Endodermal cell (in vitro differentiated cells): Measurements from ENCODE around the gene PLEKHG4B. TPM values are rescaled to one million over a fixed set of nuclear protein-coding genes. Genes with fewer than 3 reads are reported as not detected.

ENCODE experiments used
- DNase-seq: peaks from one replicate; pipeline ENCODE4 v3.0.0-alpha.2; 2017
- H3K27ac ChIP-seq: 2 replicates; pipeline ENCODE4 v1.5.1; 2013; ENCODE audit warnings: mild to moderate bottlenecking, low read depth, low read length, moderate library complexity
- H3K27me3 ChIP-seq: 2 replicates; pipeline ENCODE4 v1.6.1; 2013; ENCODE audit warnings: mild to moderate bottlenecking, low read length, moderate library complexity; ENCODE audit not compliant: insufficient read depth, control insufficient read depth, poor library complexity, severe bottlenecking
- H3K36me3 ChIP-seq: 2 replicates; pipeline ENCODE4 v1.7.0; 2013; ENCODE audit warnings: mild to moderate bottlenecking, low read length, moderate library complexity; ENCODE audit not compliant: control insufficient read depth, insufficient read depth
- H3K4me1 ChIP-seq: one replicate; pipeline ENCODE4 v1.7.0; 2013; ENCODE audit warnings: low read length; ENCODE audit not compliant: control insufficient read depth, insufficient read depth
- H3K4me3 ChIP-seq: 2 replicates; pipeline ENCODE4 v1.5.1; 2013; ENCODE audit warnings: mild to moderate bottlenecking, low read length, moderate library complexity
- H3K9ac ChIP-seq: 2 replicates; pipeline ENCODE4 v1.6.1; 2013; ENCODE audit warnings: mild to moderate bottlenecking, low read length, moderate library complexity; ENCODE audit not compliant: poor library complexity, severe bottlenecking; ENCODE audit errors: extremely low read depth
- H3K9me3 ChIP-seq: 2 replicates; pipeline ENCODE4 v1.6.1; 2013; ENCODE audit warnings: mild to moderate bottlenecking, low read length, moderate library complexity; ENCODE audit not compliant: control insufficient read depth
- H3K27ac Mint-ChIP-seq: 2 replicates; pipeline ENCODE4 v1.8.0; 2020; ENCODE audit warnings: mixed read lengths
- H3K27me3 Mint-ChIP-seq: 2 replicates; pipeline ENCODE4 v1.8.0; 2021; ENCODE audit warnings: mild to moderate bottlenecking, mixed read lengths; ENCODE audit not compliant: insufficient read depth
- H3K36me3 Mint-ChIP-seq: 2 replicates; pipeline ENCODE4 v1.8.0; 2020; ENCODE audit warnings: low read depth, mixed read lengths
- H3K4me1 Mint-ChIP-seq: 2 replicates; pipeline ENCODE4 v1.8.0; 2020; ENCODE audit warnings: mixed read lengths
- H3K4me3 Mint-ChIP-seq: 2 replicates; pipeline ENCODE4 v1.8.0; 2020; ENCODE audit warnings: mild to moderate bottlenecking, moderate library complexity, mixed read lengths
- H3K9me3 Mint-ChIP-seq: 2 replicates; pipeline ENCODE4 v1.8.0; 2020; ENCODE audit warnings: mild to moderate bottlenecking, mixed read lengths
- WGBS, 2 experiments: methylation state at CpG; one replicate each; pipeline versions ENCODE4 v1.1.5 to v1.1.7; 2013; ENCODE audit warnings: missing lambda C conversion rate in 2 of 2, mixed read lengths in 1 of 2; ENCODE audit not compliant: insufficient coverage in 1 of 2, insufficient read length in 1 of 2; 5-methylcytosine and 5-hydroxymethylcytosine counted together
- total RNA-seq, 2 donors: library from RNA; stranded (reverse); fragmentation: NEBNext Ultra II Directional in 1 of 2; extraction: Animal tissue kit (Norgen Biotek cat#: 25700) in 1 of 2; gene quantifications; 2 replicates in 1 of 2; 3 replicates in 1 of 2; pipeline ENCODE4 v1.2.1, GENCODE V29; 2021
- TF ChIP-seq, protein P1 (sequence below): fragments of 200-600 bp; sonication (generic); conservative IDR thresholded peaks from 2 replicates; pipeline ENCODE4 v1.5.0; 2021; ENCODE audit warnings: antibody characterized with exemption, mild to moderate bottlenecking

The PLEKHG4B gene
- total RNA-seq, 2 donors from 2014 or later: 16.3 to 22.8 TPM

DNA sequence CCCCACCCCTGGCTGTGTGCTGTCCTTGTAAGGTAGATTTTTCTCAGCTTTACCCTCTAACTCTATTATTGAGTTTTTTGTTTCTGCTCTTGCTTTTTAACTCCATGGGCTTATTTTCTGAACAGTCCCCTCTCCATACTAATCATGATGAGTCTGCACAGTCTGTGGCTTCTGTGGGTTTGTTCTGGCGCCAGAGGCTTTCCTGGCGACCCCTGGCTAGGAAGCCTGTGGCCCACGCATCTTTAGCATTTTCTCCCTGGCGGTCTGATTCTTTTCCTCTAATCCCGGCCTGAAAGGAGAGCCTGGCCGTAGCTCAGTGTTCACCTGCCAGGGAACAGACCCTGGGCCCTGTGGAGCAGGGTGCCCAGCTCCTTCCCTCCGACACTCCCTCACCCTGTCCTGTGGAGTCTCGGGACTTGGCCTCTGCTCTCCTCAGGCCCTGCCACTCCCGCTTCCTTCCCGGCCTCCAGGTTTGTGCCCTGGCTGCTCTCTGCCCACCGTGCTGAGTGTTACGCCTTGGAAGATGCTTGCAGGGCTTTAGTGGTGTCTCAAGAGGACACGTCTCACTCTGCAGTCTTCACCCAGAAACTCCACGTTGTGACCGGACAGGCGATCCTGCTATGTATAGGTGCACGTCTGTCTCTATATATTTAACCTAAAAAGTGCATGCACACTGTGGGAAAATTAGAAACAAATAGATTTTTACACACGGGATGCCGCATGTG, 67.6 kb downstream of the PLEKHG4B start:
- Mint-ChIP-seq H3K4me1 (no peaks in the 10 kb centered on the region), H3K36me3 (peaks cover 35% of the 10 kb centered on the region), H3K27ac (peak overlapping the region; percentile 45), H3K9me3 (peaks cover 9% of the 10 kb centered on the region), H3K27me3 (no peaks in the 10 kb centered on the region), H3K4me3 (no peak overlapping the region)
- H3K9ac ChIP-seq: no peak overlapping the region
- no peaks in the 10 kb centered on the region for H3K27me3 ChIP-seq
- peak; percentile 42 for DNase-seq
- H3K27ac ChIP-seq: no peak overlapping the region
- no peaks in the 10 kb centered on the region for H3K36me3 ChIP-seq
- TF ChIP-seq, protein P1, sequence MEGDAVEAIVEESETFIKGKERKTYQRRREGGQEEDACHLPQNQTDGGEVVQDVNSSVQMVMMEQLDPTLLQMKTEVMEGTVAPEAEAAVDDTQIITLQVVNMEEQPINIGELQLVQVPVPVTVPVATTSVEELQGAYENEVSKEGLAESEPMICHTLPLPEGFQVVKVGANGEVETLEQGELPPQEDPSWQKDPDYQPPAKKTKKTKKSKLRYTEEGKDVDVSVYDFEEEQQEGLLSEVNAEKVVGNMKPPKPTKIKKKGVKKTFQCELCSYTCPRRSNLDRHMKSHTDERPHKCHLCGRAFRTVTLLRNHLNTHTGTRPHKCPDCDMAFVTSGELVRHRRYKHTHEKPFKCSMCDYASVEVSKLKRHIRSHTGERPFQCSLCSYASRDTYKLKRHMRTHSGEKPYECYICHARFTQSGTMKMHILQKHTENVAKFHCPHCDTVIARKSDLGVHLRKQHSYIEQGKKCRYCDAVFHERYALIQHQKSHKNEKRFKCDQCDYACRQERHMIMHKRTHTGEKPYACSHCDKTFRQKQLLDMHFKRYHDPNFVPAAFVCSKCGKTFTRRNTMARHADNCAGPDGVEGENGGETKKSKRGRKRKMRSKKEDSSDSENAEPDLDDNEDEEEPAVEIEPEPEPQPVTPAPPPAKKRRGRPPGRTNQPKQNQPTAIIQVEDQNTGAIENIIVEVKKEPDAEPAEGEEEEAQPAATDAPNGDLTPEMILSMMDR: no peak
- H3K4me3 ChIP-seq: no peak overlapping the region
- H3K4me1 ChIP-seq: no peaks in the 10 kb centered on the region
- no peaks in the 10 kb centered on the region for H3K9me3 ChIP-seq
- 91 to 98% methylated on average over 16 to 19 of the region's 19 CpGs for WGBS, 2 experiments

DNA sequence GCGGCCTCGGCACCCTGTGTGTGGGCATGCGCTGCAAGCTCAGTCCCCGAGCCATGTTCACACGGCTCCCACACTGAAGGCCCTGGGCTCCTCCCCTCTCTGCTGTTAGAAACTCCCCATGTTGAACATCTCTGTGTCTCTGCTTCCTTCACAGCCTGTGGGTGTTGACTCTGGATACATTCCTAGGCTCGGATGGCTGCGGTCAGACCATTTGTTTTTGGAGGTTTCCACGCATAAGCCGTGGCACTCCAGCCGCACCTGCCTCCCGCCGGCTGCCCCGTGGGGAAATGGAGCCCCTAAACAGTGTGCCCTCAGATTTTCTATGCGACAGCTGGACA, 68.2 kb downstream of the PLEKHG4B start:
- H3K36me3 Mint-ChIP-seq: peaks cover 37% of the 10 kb centered on the region
- H3K27me3 Mint-ChIP-seq: no peaks in the 10 kb centered on the region

DNA sequence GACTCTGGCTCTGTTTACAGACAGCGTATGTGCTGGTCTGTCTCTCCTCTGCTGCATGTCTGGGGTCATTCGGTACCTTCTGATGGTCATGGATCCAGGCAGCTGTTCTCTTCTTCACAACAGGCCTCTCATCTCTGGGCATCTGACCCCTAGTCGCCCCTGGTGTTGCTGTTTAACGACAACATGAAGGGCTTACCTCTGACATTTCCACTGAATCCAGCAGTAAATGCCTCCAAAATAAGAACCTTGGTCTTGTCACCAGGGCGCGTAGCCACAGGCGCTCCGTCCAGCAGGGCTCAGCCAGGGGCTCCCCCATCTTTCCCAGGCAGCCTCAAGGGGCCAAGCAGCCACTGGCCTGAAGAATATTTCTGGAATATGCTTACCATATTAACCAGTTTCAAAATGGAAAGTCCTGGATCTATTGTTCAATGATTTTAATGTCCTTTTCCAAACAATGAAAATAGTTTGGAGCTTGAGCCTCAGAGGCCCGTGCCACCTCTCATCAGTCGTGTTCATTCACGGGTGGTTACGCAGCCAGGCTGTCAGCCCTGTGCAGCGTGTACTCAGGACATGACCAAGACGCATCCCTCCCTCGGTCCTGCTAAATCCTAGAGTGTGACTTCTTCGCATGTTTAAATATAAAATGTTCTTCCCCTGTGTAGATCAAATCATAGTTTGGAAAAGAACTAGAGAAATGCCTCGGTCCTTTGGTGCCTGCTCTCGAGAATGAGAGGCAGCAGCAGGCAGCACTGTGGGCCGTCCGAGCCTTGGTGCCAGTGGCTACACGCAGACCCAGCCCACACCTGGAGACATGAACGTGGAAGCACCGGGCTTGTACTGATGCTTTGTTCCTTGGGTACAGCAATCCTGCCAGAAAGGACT, 69.2 kb downstream of the PLEKHG4B start:
- H3K9me3 ChIP-seq: no peaks in the 10 kb centered on the region
- no peak overlapping the region for H3K9ac ChIP-seq
- TF ChIP-seq, protein P1: no peak
- no peak overlapping the region for H3K27ac ChIP-seq
- H3K4me1 ChIP-seq: no peaks in the 10 kb centered on the region
- no peaks in the 10 kb centered on the region for H3K36me3 ChIP-seq
- no peak overlapping the region for H3K4me3 ChIP-seq
- DNase-seq: no peak
- Mint-ChIP-seq H3K36me3 (peaks cover 28% of the 10 kb centered on the region), H3K27me3 (no peaks in the 10 kb centered on the region), H3K9me3 (peaks cover 12% of the 10 kb centered on the region), H3K4me3 (no peak overlapping the region), H3K27ac (peak overlapping the region; percentile 7), H3K4me1 (no peaks in the 10 kb centered on the region)
- WGBS, 2 experiments: 93 to 94% methylated on average over 23 of the region's 23 CpGs
- no peaks in the 10 kb centered on the region for H3K27me3 ChIP-seq

More for the DNA sequence above, 68.2 kb downstream of the PLEKHG4B start:
- WGBS, 2 experiments: 90 to 93% methylated on average over 13 to 14 of the region's 14 CpGs
- no peak overlapping the region for H3K27ac Mint-ChIP-seq
- no peaks in the 10 kb centered on the region for H3K36me3 ChIP-seq
- H3K9ac ChIP-seq: no peak overlapping the region
- peak; percentile 28 for DNase-seq
- H3K9me3 ChIP-seq: no peaks in the 10 kb centered on the region
- H3K27ac ChIP-seq: no peak overlapping the region
- no peaks in the 10 kb centered on the region for H3K4me1 Mint-ChIP-seq
- no peaks in the 10 kb centered on the region for H3K27me3 ChIP-seq
- TF ChIP-seq, protein P1: no peak
- H3K4me3 Mint-ChIP-seq: no peak overlapping the region
- no peaks in the 10 kb centered on the region for H3K4me1 ChIP-seq
- peaks cover 12% of the 10 kb centered on the region for H3K9me3 Mint-ChIP-seq
- H3K4me3 ChIP-seq: no peak overlapping the region
